ENCODE measurements around the gene CERCAM.
A peak's percentile ranks its signal among the peaks of the same experiment; 100 is the strongest.

DNA sequence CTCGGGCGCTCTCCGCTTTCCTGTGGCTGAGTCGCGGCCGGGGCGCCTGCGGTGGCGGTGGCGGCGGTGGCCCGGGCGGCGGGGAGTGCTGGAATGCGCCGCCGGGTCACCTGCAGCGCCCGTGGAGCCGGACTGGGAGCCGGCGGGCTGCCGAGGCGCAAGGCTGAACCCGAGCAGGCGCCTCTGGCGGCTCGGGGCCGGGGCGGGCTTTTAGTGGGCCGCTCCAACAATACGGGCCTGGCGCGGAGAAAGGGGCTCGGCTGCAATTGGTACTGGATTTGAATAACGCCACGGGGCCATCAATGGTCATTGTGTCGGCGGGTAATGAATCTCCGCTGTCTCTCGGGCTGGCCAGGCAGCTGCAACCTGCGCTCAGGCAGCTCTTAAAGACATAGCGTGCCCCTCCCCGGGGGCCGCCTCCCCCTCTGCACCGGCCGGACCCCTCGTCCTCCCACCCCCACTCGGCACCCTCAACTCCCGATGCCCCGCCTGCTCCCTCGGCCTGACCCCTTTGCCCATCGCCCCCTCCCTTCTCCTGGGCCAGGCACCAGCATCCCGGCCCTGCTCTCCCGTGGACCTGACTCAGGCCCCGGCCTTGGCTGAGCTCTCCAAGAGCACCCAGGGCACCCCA, 27.4 kb upstream of the CERCAM start:
- no peak for TF ChIP-seq POLR2AphosphoS5 (IDR thresholded peaks at IDR 0.05; ENCODE audit: low read depth)
- TF ChIP-seq, protein P1, sequence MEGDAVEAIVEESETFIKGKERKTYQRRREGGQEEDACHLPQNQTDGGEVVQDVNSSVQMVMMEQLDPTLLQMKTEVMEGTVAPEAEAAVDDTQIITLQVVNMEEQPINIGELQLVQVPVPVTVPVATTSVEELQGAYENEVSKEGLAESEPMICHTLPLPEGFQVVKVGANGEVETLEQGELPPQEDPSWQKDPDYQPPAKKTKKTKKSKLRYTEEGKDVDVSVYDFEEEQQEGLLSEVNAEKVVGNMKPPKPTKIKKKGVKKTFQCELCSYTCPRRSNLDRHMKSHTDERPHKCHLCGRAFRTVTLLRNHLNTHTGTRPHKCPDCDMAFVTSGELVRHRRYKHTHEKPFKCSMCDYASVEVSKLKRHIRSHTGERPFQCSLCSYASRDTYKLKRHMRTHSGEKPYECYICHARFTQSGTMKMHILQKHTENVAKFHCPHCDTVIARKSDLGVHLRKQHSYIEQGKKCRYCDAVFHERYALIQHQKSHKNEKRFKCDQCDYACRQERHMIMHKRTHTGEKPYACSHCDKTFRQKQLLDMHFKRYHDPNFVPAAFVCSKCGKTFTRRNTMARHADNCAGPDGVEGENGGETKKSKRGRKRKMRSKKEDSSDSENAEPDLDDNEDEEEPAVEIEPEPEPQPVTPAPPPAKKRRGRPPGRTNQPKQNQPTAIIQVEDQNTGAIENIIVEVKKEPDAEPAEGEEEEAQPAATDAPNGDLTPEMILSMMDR (conservative IDR thresholded peaks at IDR 0.05; ENCODE audit: low read depth in 2 of 2): no peak
- TF ChIP-seq EZH2phosphoT487 (IDR thresholded peaks at IDR 0.05; ENCODE audit: unreplicated experiment): no peak
- TF ChIP-seq REST (IDR thresholded peaks at IDR 0.05; ENCODE audit: unreplicated experiment): no peak
- no peak for TF ChIP-seq JUNB (IDR thresholded peaks at IDR 0.05; ENCODE audit: unreplicated experiment)
- peak; percentile 52 for TF ChIP-seq EZH2 (IDR thresholded peaks at IDR 0.05; ENCODE audit: low read depth, unreplicated experiment)
- TF ChIP-seq CREB1 (CRISPR knock-in tag; IDR thresholded peaks at IDR 0.05; ENCODE audit: low read depth): no peak
